Neural cell (in vitro differentiated cells): Measurements from ENCODE around the gene GPRIN3.

ENCODE experiments used
- CTCF ChIP-seq: fragments of 450-650 bp; IDR thresholded peaks from 2 replicates; pipeline ENCODE4 v1.5.1; 2014; ENCODE audit warnings: antibody characterized with exemption, mild to moderate bottlenecking, moderate library complexity; ENCODE audit not compliant: poor library complexity, severe bottlenecking
- EP300 ChIP-seq: fragments of 450-650 bp; conservative IDR thresholded peaks from 2 replicates; pipeline ENCODE4 v1.6.1; 2014; ENCODE audit warnings: antibody characterized with exemption, mild to moderate bottlenecking, moderate library complexity; ENCODE audit not compliant: poor library complexity, severe bottlenecking
- EZH2 ChIP-seq: fragments of 200-600, 300-800 bp; shearing (Covaris generic), sonication (generic); IDR thresholded peaks from 2 replicates; pipeline ENCODE4 v1.6.1; 2014; ENCODE audit warnings: antibody characterized with exemption, low read length, borderline replicate concordance, mild to moderate bottlenecking; ENCODE audit not compliant: insufficient read depth, poor library complexity, severe bottlenecking
- MXI1 ChIP-seq: fragments of 450-650 bp; conservative IDR thresholded peaks from 2 replicates; pipeline ENCODE4 v1.6.1; 2014; ENCODE audit warnings: antibody characterized with exemption, mild to moderate bottlenecking; ENCODE audit not compliant: poor library complexity, severe bottlenecking
- POLR2AphosphoS5 ChIP-seq: IDR thresholded peaks from 2 replicates; pipeline ENCODE4 v1.6.1; 2012
- RAD21 ChIP-seq: fragments of 450-650 bp; conservative IDR thresholded peaks from 2 replicates; pipeline ENCODE4 v1.6.1; 2014; ENCODE audit warnings: antibody characterized with exemption, mild to moderate bottlenecking, moderate library complexity
- SMC3 ChIP-seq: fragments of 450-650 bp; conservative IDR thresholded peaks from 2 replicates; pipeline ENCODE4 v1.6.1; 2014; ENCODE audit warnings: antibody characterized with exemption, mild to moderate bottlenecking, moderate library complexity; ENCODE audit not compliant: poor library complexity
- TAF1 ChIP-seq: IDR thresholded peaks from 2 replicates; pipeline ENCODE4 v1.6.1; 2012; ENCODE audit warnings: low read depth
- TF ChIP-seq, protein P1 (sequence below): IDR thresholded peaks from 2 replicates; pipeline ENCODE4 v1.6.1; 2012; ENCODE audit warnings: borderline replicate concordance

DNA sequence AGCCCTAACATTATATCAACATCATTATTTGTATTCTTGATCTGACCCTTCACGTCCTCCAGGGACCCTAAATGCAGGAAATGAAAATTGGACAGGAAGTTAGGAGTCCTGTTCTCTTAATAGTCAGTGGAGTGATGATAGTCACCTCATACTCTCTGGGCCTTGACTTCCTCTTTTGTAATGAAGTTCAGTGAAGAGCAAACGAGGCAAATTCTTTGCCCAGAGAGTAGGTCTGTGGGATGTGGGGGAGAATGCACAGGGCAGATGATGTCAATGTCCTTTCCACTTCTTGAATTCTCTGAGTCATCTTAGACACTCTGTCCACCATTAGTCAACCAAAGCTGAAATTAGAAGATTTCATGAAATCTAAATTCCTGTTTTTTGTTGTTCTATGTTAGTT, 17.1 kb upstream of the GPRIN3 start:
- TF ChIP-seq CTCF, result no peak
- TF ChIP-seq TAF1, result no peak
- TF ChIP-seq EZH2, result no peak
- TF ChIP-seq EP300, result no peak
- no peak for TF ChIP-seq MXI1
- no peak for TF ChIP-seq POLR2AphosphoS5
- TF ChIP-seq, protein P1, sequence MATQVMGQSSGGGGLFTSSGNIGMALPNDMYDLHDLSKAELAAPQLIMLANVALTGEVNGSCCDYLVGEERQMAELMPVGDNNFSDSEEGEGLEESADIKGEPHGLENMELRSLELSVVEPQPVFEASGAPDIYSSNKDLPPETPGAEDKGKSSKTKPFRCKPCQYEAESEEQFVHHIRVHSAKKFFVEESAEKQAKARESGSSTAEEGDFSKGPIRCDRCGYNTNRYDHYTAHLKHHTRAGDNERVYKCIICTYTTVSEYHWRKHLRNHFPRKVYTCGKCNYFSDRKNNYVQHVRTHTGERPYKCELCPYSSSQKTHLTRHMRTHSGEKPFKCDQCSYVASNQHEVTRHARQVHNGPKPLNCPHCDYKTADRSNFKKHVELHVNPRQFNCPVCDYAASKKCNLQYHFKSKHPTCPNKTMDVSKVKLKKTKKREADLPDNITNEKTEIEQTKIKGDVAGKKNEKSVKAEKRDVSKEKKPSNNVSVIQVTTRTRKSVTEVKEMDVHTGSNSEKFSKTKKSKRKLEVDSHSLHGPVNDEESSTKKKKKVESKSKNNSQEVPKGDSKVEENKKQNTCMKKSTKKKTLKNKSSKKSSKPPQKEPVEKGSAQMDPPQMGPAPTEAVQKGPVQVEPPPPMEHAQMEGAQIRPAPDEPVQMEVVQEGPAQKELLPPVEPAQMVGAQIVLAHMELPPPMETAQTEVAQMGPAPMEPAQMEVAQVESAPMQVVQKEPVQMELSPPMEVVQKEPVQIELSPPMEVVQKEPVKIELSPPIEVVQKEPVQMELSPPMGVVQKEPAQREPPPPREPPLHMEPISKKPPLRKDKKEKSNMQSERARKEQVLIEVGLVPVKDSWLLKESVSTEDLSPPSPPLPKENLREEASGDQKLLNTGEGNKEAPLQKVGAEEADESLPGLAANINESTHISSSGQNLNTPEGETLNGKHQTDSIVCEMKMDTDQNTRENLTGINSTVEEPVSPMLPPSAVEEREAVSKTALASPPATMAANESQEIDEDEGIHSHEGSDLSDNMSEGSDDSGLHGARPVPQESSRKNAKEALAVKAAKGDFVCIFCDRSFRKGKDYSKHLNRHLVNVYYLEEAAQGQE, result no peak
- no peak for TF ChIP-seq SMC3
- no peak for TF ChIP-seq RAD21
